HFFc6 (cell line): Measurements from ENCODE around the gene ARL4C. TPM values are rescaled to one million over a fixed set of nuclear protein-coding genes. Genes with fewer than 3 reads are reported as not detected.

Experiments used
- DNase-seq: peaks from one replicate; pipeline ENCODE4 v3.0.0-alpha.2; 2018
- H3K27ac Mint-ChIP-seq: 2 replicates; pipeline ENCODE4 v1.8.0; 2020; ENCODE audit warnings: mild to moderate bottlenecking, mixed read lengths
- H3K27me3 Mint-ChIP-seq: 2 replicates; pipeline ENCODE4 v1.8.0; 2021; ENCODE audit warnings: mild to moderate bottlenecking, moderate library complexity, mixed read lengths; ENCODE audit not compliant: insufficient read depth
- H3K36me3 Mint-ChIP-seq: 2 replicates; pipeline ENCODE4 v1.8.0; 2021; ENCODE audit warnings: low read depth, mixed read lengths
- H3K4me1 Mint-ChIP-seq: 2 replicates; pipeline ENCODE4 v1.8.0; 2020; ENCODE audit warnings: low read depth, mixed read lengths
- H3K4me3 Mint-ChIP-seq: 2 replicates; pipeline ENCODE4 v1.8.0; 2020; ENCODE audit warnings: mild to moderate bottlenecking, moderate library complexity, mixed read lengths
- H3K9me3 Mint-ChIP-seq: 2 replicates; pipeline ENCODE4 v1.8.0; 2020; ENCODE audit warnings: mild to moderate bottlenecking, mixed read lengths
- CTCF ChIP-seq: fragments of 200-600 bp; sonication (generic); IDR thresholded peaks from 2 replicates; pipeline ENCODE4 v1.5.0; 2021; ENCODE audit warnings: antibody characterized with exemption, mild to moderate bottlenecking
- total RNA-seq, 6 experiments: library from RNA; stranded (reverse); fragmentation: NEBNext Ultra II Directional; extraction: Animal tissue kit (Norgen Biotek cat#: 25700); gene quantifications; 2 replicates in 1 of 6; 3 replicates in 5 of 6; pipeline ENCODE4 v1.2.3, GENCODE V29; 2021

Gene ARL4C
- total RNA-seq, 6 experiments from 2014 or later: 3.6 to 6.5 (median 6.0) TPM

DNA sequence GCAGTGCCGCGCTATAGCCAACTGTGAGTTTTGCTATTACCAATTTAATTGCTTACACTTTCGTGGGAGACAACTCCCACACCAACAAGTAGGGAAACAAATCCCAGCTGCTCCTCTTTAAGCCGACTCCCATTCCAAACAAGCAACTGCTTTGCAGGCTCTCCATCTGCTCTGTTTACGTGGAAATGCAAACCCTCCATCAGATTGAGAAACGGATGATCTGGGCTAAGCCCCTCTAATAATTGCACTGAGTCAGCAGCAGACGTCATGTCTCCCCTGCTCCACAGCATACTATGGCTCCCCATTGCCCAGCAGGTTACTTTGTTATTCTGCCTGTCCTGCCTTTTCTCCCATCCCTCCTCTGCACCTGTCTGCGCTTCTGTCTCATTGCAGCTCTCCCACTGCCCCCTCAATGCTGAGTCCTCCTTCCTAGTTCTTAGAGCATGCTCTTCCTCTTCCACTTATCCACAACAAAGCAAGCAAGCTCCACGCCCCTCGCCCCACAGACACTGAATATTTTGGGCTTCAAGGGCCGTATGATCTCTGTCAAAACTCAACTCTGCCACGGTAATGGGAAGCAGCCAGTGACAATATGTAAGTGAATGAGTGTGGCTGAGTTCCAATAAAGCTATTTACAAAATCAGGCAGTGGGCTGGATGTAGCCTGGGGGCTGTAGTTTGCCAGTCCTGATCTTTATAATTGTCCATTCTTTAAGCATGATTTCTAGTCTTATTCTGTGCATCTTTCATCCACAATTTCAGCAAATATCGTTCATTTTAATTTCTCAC lies 39.5 kb upstream of the ARL4C start:
- TF ChIP-seq CTCF: no peak
- Mint-ChIP-seq H3K27ac (no peak overlapping the region), H3K36me3 (no peaks in the 10 kb centered on the region), H3K9me3 (no peaks in the 10 kb centered on the region), H3K4me3 (no peak overlapping the region), H3K4me1 (no peaks in the 10 kb centered on the region), H3K27me3 (peaks cover 15% of the 10 kb centered on the region)
- no peak for DNase-seq

DNA sequence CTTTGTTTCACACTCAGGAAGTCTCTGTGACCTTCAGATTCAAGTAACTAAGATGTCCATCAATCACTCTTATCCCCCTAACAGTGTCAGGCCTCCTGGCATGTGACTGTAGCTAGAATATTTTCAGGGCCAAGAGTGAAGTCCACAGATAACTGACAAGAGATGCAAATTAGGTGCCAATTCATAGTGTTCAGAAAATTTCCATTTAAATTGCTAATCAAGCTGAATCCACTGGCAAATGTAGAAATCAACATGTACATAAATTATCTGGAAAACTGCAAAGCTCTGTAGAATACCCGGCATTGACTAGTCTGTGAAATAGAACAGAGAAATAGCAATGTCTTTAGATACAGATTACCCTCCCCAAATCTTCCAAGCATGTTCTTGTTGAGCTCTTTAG lies 38.6 kb upstream of the ARL4C start:
- TF ChIP-seq CTCF: no peak
- Mint-ChIP-seq H3K9me3 (no peaks in the 10 kb centered on the region), H3K36me3 (no peaks in the 10 kb centered on the region), H3K27ac (no peak overlapping the region), H3K4me3 (no peak overlapping the region), H3K4me1 (no peaks in the 10 kb centered on the region), H3K27me3 (peaks cover 19% of the 10 kb centered on the region)
- DNase-seq: no peak

DNA sequence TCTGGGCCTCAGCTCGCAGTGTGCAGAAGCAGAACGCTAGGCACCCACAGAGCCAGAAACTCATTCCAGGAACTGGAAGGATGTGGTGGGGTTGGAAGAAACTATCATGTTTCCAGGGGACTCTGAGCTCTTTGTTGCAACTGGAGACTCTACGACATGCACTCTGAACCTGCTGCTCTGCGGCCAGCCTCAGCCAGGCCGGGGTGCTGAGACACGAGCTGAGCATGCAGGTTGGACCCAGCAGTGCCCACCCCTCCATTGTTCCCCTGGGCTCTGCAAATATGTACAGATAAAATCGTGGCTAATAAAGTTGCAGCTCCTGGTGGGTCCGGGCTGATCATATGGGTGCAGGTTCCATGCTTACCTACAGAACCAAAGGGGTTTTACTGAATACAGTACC lies 37.6 kb upstream of the ARL4C start:
- H3K36me3 Mint-ChIP-seq: no peaks in the 10 kb centered on the region
- DNase-seq: no peak
- H3K27ac Mint-ChIP-seq: no peak overlapping the region
- no peak overlapping the region for H3K4me3 Mint-ChIP-seq
- H3K4me1 Mint-ChIP-seq: no peaks in the 10 kb centered on the region
- peaks cover 18% of the 10 kb centered on the region for H3K27me3 Mint-ChIP-seq
- no peak for TF ChIP-seq CTCF
- no peaks in the 10 kb centered on the region for H3K9me3 Mint-ChIP-seq

- no peak overlapping the region for H3K4me3 Mint-ChIP-seq
- no peak for TF ChIP-seq CTCF
- H3K27me3 Mint-ChIP-seq: peaks cover 20% of the 10 kb centered on the region
- no peaks in the 10 kb centered on the region for H3K9me3 Mint-ChIP-seq
- H3K36me3 Mint-ChIP-seq: no peaks in the 10 kb centered on the region
- no peak overlapping the region for H3K27ac Mint-ChIP-seq
- H3K4me1 Mint-ChIP-seq: no peaks in the 10 kb centered on the region
- no peak for DNase-seq
Measured at GRCh38 chr2:234533626-234534025, 36.7 kb upstream of the ARL4C start.

GRCh38 chr2:234528410-234529148 lies 31.7 kb upstream of the ARL4C start:
- Mint-ChIP-seq H3K27ac (no peak overlapping the region), H3K4me3 (no peak overlapping the region), H3K9me3 (peaks cover 3% of the 10 kb centered on the region; the same call in 1 of the 2 replicates), H3K27me3 (peaks cover 22% of the 10 kb centered on the region), H3K36me3 (no peaks in the 10 kb centered on the region), H3K4me1 (no peaks in the 10 kb centered on the region)
- TF ChIP-seq CTCF: no peak
- no peak for DNase-seq
